Pons (tissue), 1 donor: ENCODE data around the gene GYS2.

ENCODE experiments used
- DNase-seq: peaks from one replicate; pipeline ENCODE4 v3.0.0-alpha.2; 2016; ENCODE audit warnings: low spot score

The GYS2 gene

GRCh38 chr12:21552635-21553328 lies 51.9 kb downstream of the GYS2 start:
- no peak for DNase-seq

GRCh38 chr12:21551841-21552465 lies 52.7 kb downstream of the GYS2 start:
- DNase-seq = peak; percentile 44

- no peak for DNase-seq
These were observed 57.2 kb downstream of the GYS2 start for GRCh38 chr12:21547437-21547836.

GRCh38 chr12:21546716-21547115 lies 57.9 kb downstream of the GYS2 start:
- DNase-seq = no peak

GRCh38 chr12:21545557-21545956 lies 59.1 kb downstream of the GYS2 start:
- no peak for DNase-seq

- no peak for DNase-seq
These were observed 61.5 kb downstream of the GYS2 start for GRCh38 chr12:21543151-21543550.

GRCh38 chr12:21542403-21542802 lies 62.2 kb downstream of the GYS2 start:
- DNase-seq = no peak

GRCh38 chr12:21541773-21542172 lies 62.9 kb downstream of the GYS2 start:
- DNase-seq = no peak

- DNase-seq = no peak
These were observed 64.8 kb downstream of the GYS2 start for GRCh38 chr12:21539797-21540196.

GRCh38 chr12:21538061-21538653 lies 66.5 kb downstream of the GYS2 start:
- no peak for DNase-seq

GRCh38 chr12:21529456-21529855 lies 75.2 kb downstream of the GYS2 start:
- DNase-seq = no peak

GRCh38 chr12:21528953-21529352 lies 75.7 kb downstream of the GYS2 start:
- DNase-seq = peak; percentile 36

GRCh38 chr12:21527451-21528180 lies 77.0 kb downstream of the GYS2 start:
- DNase-seq = peak; percentile 22

- no peak for DNase-seq
These were observed 77.8 kb downstream of the GYS2 start for GRCh38 chr12:21526721-21527345.

- no peak for DNase-seq
These were observed 78.6 kb downstream of the GYS2 start, which contains the start of gene SPX for GRCh38 chr12:21526053-21526452. TSS of gene SPX (plus strand) at chr12:21526296. CDS start at chr12:21526473, 177 bp downstream.

GRCh38 chr12:21523148-21523547 lies 81.5 kb downstream of the GYS2 start:
- DNase-seq = no peak

GRCh38 chr12:21521541-21521940 lies 83.1 kb downstream of the GYS2 start:
- DNase-seq = no peak

GRCh38 chr12:21518451-21518850 lies 86.2 kb downstream of the GYS2 start:
- no peak for DNase-seq

- DNase-seq = no peak
These were observed 88.4 kb downstream of the GYS2 start for GRCh38 chr12:21516281-21516680.

GRCh38 chr12:21509768-21510167 lies 94.9 kb downstream of the GYS2 start:
- DNase-seq = no peak

- no peak for DNase-seq
These were observed 96.8 kb downstream of the GYS2 start for GRCh38 chr12:21507849-21508248.

GRCh38 chr12:21505888-21506287 lies 98.8 kb downstream of the GYS2 start:
- DNase-seq = no peak
